ENCODE measurements around the gene FSD1. TPM values are rescaled to one million over a fixed set of nuclear protein-coding genes. Genes with fewer than 3 reads are reported as not detected.
"Not testable (repeated sequence)": the region's sequence is repeated elsewhere in the genome, so short reads cannot be mapped to it uniquely, and the experiment has no call there.

Gene FSD1
- total and polyA plus RNA-seq, 8 donors, result 0.55 to 1.9 (median 1.3) TPM; not detected in 1

DNA sequence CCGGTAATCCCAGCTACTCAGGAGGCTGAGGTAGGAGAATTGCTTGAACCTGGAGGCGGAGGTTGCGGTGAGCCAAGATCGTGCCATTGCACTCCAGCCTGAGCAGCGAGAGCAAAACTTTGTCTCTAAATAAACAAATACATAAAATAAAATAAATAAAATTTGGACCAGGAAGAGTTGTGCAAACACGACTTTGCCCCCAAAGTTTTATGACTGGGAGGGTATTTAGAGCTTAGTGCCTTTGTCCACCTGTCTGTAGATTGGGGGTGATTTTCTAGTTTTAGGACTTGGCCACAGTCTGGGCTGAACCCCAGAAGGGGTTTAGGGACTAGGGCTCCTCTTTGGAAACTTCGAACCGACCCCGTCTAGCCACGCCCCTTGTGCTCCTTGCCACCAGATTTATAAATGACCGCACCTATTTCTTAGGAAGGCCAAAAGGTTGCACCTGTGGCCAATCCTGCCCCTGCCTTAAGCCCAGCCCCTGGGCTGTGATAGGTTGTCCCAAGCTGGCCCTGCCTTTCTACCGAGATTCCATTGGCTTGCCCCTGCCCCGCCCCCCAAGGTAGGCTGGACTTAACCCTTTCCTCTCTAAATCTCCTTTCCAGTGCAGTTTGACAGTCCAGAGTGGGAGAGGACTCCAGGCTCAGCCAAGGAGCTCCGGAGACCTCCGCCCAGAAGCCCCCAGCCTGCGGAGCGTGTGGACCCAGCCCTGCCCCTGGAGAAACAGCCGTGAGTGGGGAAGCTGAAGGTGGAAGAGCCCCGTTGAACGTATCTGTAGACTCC, 20.0 kb upstream of the FSD1 start:
- no peak overlapping the region for H3K4me3 ChIP-seq
- DNase-seq, result no peak
- TF ChIP-seq, protein P1, sequence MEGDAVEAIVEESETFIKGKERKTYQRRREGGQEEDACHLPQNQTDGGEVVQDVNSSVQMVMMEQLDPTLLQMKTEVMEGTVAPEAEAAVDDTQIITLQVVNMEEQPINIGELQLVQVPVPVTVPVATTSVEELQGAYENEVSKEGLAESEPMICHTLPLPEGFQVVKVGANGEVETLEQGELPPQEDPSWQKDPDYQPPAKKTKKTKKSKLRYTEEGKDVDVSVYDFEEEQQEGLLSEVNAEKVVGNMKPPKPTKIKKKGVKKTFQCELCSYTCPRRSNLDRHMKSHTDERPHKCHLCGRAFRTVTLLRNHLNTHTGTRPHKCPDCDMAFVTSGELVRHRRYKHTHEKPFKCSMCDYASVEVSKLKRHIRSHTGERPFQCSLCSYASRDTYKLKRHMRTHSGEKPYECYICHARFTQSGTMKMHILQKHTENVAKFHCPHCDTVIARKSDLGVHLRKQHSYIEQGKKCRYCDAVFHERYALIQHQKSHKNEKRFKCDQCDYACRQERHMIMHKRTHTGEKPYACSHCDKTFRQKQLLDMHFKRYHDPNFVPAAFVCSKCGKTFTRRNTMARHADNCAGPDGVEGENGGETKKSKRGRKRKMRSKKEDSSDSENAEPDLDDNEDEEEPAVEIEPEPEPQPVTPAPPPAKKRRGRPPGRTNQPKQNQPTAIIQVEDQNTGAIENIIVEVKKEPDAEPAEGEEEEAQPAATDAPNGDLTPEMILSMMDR (IDR thresholded peaks at IDR 0.05), result no peak
- no peak overlapping the region for H3K27ac ChIP-seq
- no peaks in the 10 kb centered on the region for H3K9me3 ChIP-seq
- H3K27me3 ChIP-seq, result peaks cover 19 to 67% of the 10 kb centered on the region in 2 donors
- H3K4me1 ChIP-seq, result peaks cover 4 to 5% of the 10 kb centered on the region in 2 donors
- intact Hi-C loops (cut with DNase I), result no loop called here
- H3K36me3 ChIP-seq, result no peaks in the 10 kb centered on the region
- ATAC-seq, result no peak

DNA sequence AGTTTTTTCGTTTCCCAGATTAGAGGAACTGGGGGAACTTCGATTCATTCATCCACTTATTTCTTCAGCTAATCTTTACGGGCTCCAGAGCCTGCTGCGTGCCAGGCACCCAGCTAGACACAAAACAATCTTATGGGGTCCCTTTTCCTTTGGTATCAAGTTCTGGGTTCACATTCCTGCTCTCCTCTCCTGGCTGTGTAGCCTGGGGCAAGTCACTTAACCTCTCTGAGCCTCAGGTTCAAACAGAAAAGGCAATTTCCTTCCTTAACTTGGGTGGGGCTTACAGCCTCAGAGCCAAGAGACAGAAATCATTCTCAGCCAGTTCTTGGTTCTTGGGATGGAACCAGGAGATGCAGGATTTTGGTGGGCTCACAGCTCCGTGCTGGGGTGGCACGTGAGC, 19.4 kb upstream of the FSD1 start:
- no peaks in the 10 kb centered on the region for H3K4me1 ChIP-seq
- TF ChIP-seq, protein P1 (IDR thresholded peaks at IDR 0.05), result no peak
- H3K27ac ChIP-seq, result no peak overlapping the region
- peaks cover 13 to 67% of the 10 kb centered on the region in 2 donors for H3K27me3 ChIP-seq
- intact Hi-C loops (cut with DNase I), result no loop called here
- ATAC-seq (no peak), DNase-seq (no peak)
- no peak overlapping the region for H3K4me3 ChIP-seq
- no peaks in the 10 kb centered on the region for H3K9me3 ChIP-seq
- H3K36me3 ChIP-seq, result no peaks in the 10 kb centered on the region

DNA sequence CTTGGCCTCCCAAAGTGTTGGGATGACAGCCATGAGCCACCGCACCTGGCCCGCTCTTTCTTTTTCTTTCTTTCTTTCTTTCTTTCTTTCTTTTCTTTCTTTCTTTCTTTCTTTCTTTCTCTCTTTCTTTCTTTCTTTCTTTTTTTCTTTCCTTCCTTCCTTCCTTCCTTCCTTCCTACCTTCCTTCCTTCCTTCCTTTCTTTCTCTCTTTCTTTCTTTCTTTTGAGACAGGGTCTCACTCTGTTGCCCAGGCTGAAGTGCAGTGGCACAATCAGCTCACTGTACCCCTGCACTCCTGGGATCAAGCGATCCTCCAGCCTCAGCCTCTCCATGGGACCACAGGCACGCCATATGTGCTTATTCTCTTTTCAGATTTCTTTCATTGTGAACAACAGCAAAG, 18.3 kb upstream of the FSD1 start:
- H3K4me1 ChIP-seq; H3K27ac ChIP-seq; ATAC-seq; H3K4me3 ChIP-seq; H3K36me3 ChIP-seq; intact Hi-C loops (cut with DNase I); H3K9me3 ChIP-seq; DNase-seq: not testable (repeated sequence)
- H3K27me3 ChIP-seq, result peaks cover 5 to 67% of the 10 kb centered on the region in 2 donors

DNA sequence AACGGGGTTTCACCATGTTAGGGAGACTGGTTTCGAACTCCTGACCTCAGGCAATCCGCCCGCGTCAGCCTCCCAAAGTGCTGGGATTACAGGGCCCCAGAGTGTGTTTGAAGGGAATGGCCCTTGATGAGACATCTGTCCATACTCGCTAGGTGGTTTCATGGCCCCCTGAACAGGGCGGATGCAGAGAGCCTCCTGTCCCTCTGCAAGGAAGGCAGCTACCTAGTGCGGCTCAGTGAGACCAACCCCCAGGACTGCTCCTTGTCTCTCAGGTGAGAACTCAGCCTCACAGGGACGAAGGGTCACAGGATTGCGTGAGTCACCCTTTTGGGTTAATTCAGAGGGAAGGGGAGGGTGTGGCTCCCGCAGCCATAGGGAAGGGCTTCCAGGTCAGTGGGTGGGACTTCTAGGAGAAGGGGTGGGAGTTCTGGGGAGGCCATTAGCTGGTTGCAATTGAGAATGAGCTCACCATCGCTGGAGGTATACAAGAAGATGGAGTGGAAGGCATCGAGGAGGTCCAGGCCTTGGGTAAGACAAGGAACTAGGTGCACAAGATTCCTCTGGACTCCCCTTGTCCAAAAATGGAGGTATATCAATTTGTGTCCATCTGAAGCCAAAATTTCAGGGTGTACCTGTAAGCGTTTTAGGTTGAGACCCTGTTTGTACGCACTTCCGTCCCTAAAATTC, 16.2 kb upstream of the FSD1 start:
- Histone ChIP-seq H3K4me1 (no peaks in the 10 kb centered on the region), H3K27me3 (peaks cover 1 to 66% of the 10 kb centered on the region in 2 donors), H3K4me3 (no peak overlapping the region), H3K27ac (no peak overlapping the region), H3K9me3 (no peaks in the 10 kb centered on the region), H3K36me3 (no peaks in the 10 kb centered on the region)
- DNase-seq (no peak), ATAC-seq (no peak)
- intact Hi-C loops (cut with DNase I), result no loop called here
- TF ChIP-seq, protein P1 (IDR thresholded peaks at IDR 0.05), result no peak

DNA sequence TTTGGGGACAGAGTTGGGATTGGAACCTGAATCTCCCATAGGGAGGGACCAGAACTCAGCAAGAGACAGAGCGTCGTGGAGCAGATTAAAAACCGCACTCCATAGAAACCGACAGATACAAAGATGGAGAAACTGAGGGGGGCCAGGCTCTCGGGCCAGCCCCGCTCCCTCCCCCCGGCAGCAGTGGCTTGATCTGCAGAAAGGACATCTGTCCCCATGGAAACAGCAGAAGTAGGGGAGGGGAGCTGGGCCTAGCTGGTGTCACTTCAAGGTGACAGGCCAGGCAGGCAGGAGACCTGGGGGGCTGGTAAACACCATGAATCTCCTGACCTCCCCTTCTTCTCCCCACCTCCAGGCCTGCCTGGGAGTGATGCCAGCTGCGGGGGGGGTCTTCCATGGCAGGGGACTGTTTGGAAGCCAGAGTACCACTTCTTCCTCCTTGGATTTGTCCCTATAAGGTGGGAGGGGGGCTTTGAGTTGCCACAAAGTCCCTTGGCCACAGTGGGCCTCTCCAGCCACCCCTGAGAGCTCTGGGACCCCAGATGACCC, 13.1 kb upstream of the FSD1 start:
- peaks cover 0 to 76% of the 10 kb centered on the region in 2 donors for H3K27me3 ChIP-seq
- TF ChIP-seq, protein P1 (IDR thresholded peaks at IDR 0.05), result no peak
- no peaks in the 10 kb centered on the region for H3K4me1 ChIP-seq
- intact Hi-C loops (cut with DNase I), result no loop called here
- no peaks in the 10 kb centered on the region for H3K9me3 ChIP-seq
- no peaks in the 10 kb centered on the region for H3K36me3 ChIP-seq
- H3K4me3 ChIP-seq, result no peak overlapping the region
- ATAC-seq (no peak), DNase-seq (no peak)
- no peak overlapping the region for H3K27ac ChIP-seq
